ENCODE measurements around the gene CREBBP.

CREBBP gene

DNA sequence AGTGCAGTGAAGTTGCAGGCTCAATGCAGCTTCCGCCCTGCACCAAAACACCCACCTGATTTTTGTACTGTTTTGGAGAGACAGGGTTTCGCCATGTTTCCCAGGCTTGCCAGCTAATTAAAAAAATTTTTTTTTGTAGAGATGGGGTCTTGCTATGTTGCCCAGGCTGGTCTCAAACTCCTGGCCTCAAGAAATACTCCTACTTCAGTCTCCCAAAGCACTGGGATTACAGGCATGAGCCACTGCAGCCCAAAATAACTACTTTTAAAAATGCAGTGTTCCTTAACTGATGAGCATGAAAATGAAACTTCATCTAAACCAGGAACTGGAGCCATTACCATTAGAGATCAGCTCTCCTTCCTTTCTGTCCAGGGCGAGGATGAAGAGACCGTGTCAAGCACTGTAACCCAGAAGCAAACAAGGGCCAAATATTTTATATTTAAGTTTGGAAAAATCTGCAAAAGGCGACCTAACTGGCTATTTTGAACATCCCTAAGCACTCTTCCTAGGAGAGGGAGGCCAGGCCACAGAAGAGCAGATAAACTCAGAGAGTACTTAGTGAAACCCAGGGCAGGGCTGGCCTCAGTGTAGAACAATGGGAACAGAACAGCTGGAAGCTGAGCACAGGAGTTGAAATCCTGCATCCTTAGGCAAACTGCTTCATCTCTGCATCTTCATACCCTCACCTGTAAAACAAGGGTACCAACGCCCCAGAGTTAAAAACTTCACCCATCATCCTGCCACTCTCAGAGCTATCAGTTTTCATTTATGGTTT is 24.0 kb downstream of the CREBBP start:
- DNase-seq (ENCODE audit: low read depth in 2 of 2) = no peak

DNA sequence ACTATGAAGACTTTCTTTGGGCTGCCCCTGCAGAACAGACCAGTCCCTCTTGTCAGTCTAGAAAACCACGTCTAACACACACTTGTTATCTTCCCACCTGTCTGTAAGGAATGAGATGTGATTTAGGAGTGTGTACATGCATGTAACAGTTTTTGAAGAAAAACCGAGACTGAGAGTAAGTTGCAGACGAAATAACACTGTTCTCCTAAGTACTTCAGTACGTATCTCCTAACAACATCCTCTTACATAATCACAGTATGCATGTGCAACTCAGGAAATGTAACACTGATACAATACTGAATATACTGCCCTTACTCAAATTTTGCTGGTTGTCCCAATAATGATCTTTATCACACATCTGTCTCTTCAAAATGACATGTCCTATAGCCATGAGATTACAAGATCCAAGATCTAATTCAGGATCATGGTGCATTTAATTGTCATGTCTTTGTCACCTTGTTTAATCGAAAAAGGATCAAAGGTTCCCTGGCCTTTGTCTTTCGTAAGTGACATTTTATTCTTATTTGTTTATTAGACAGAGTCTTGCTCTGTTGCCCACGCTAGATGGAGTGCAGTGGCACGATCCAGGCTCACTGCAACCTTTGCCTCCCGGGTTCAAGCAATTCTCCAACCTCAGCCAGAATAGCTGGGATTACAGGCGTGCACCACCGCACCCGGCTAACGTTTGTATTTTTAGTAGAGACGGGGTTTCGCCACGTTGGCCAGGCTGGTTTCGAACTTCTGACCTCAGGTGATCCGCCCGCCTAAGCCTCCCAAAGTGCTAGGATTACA is 25.6 kb downstream of the CREBBP start:
- no peak for DNase-seq (ENCODE audit: low read depth in 2 of 2)

DNA sequence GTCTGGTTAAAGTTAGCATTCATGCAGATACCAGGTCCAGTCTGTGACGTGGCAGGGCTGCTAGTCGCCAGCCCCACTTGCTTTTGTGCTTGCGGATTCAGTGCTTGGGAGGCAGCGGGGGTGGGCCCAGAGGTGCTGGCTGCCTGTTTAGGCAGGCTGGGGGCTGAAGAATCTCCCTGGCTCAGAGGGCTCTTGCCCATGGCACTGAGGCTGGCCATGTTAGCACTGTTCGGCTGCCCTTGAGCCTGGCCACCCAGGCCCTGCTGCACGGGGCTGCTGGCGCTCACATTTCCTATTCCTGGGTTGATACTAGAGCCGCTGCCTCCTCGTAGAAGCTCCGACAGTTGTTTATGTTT is 30.0 kb downstream of the CREBBP start:
- DNase-seq (ENCODE audit: low read depth in 2 of 2) = no peak

GRCh38 chr16:3849751-3850543 is 30.6 kb downstream of the CREBBP start:
- DNase-seq (ENCODE audit: low read depth in 2 of 2) = no peak

GRCh38 chr16:3846595-3847091 is 33.9 kb downstream of the CREBBP start:
- DNase-seq (ENCODE audit: low read depth in 2 of 2) = no peak

- DNase-seq (ENCODE audit: low read depth in 2 of 2) = no peak
These were observed 34.4 kb downstream of the CREBBP start for GRCh38 chr16:3846087-3846486.

GRCh38 chr16:3842994-3843393 is 37.5 kb downstream of the CREBBP start:
- no peak for DNase-seq (ENCODE audit: low read depth in 2 of 2)

DNA sequence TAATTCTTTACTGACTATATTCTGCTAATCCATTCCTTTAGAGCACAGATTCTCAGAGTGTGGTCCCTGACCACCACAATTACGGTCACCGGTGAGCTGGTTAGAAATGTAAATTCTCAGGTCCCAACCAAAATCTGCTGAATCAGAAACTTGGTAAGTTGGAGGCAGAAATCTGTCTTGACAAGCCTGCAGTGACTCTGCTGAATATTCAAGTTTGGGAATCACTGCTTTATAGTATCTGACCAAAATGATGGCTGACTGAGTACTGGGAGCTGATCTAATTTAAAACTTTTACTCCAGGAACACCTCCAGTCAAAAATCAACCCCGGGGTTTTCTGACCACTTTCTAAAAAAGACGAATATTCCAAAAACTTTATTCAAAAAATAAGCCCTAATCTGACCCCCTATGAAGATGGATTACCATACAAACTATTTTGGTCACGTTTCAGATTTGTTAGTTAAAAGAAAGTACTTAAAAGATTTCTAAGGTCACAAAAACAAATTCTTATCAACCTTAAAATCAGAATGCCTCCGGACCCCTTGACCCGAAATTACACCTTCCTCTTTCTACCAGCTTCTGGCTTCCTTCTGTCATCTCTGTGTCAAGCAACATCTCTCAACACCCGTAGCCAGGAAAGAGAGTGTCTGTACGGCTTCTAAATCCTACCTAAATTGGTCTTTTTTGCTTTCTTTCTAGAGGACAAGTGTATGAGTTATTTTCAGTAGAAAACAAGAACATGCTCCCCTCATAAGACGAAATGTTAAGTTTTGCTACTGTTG is 38.6 kb downstream of the CREBBP start:
- DNase-seq (ENCODE audit: low read depth in 2 of 2) = no peak

- no peak for DNase-seq (ENCODE audit: low read depth in 2 of 2)
These were observed 40.9 kb downstream of the CREBBP start for GRCh38 chr16:3839402-3840184.

DNA sequence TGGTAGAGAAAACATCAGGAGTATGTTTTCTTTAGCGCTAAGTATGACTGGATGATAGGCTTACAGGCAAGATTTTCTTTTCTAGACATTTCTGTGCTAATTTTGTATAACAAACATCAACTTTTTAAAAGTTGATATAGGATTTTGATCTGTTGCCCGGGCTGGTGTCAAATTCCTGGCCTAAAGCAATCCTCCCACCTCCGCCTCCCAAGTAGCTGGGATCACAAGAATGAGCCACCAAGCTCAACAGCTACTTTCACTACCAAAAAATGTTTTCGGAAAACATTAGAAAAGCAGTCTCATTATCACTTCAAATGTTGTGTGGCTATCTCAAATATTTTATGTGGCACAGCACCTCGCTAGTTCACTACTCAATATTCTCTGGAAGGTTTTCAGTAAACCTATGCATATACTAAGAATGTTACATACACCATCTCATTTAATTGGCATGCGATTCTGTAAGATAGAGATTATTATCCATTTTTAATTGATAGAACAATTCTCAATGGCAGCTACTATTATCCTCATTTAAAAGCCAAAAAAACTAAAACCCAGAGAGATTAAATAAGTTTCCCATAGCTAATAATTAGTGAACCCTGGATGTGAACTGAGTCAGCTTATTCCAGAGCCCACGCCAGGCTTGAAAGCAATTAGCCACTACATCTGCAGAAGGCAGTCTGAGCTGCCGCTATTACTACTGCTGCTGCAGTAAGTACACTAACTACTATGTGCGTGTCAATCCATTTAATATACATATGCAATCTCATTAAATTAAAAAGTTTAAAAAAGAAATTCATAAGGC is 41.7 kb downstream of the CREBBP start:
- no peak for DNase-seq (ENCODE audit: low read depth in 2 of 2)

DNA sequence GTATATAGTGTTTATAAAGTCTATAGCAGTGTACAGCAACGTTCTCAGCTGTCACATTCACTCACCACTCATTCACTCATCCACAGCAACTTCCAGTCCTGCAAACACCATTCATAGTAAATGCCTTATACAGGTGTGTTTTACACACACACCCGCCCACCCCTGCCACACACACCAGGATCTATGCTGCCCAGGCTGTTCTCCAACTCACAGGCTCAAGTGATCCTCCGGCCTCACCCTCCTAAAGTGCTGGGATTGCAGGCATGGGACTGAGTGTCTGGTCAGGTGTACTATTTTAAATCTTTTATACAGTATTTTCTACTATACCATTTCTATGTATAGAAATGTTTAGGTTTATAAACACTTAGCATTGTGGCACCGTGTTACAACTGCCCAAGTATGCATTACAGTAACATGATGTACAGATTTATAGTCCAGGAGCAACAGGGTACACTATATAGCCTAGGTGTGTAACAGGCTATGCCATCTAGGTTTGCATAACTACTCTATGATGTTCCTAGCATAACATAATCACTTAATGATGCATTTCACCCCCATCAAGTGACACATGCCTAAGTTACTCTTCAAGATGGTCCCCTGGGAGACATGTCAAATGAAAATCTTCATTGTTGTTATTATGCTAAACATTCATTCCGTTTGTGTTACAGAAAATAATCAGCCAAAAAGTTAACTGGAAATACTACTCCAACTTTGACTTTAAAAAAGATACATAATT is 42.5 kb downstream of the CREBBP start:
- DNase-seq (ENCODE audit: low read depth in 2 of 2) = no peak

DNA sequence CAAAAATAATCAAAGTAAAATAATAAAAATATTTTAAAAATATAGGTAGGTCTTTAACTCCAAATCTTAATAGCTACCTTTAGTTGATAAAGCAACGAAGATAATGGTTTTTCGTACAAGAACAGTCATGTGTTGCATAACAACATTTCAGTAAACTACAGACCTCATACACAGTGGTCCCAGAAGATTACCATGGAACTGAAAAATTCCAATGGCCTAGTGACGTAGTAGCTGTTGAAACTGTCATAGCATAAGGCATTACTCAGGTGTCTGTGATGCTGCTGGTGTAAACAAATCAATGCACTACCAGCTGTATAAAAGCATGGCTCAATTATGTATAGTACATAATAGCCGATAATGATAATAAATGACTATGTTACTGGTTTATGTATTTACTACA is 43.9 kb downstream of the CREBBP start:
- no peak for DNase-seq (ENCODE audit: low read depth in 2 of 2)

DNA sequence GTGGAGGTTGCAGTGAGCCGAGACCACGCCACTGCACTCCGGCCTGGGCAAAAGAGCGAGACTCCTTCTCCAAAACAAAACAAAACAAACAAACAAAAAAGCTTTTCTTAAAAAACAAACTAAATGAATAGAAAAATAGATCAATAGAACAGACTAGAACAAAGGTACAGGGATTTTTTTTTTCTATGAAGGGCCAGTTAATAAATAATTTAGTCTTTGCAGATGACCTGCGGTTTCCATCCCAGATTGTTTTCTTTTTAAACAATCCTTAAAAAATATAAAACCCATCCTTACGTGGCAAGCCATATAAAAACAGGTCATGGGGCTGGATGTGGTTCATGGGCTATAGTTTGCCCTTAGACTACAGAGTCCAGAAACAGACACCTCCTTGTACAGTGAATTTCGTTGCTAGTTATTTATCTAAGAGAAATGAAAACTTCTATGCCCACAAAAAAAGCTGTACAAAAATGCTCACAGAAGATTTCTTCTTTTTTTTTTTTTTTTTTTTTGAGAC is 45.4 kb downstream of the CREBBP start:
- DNase-seq (ENCODE audit: low read depth in 2 of 2) = no peak

DNA sequence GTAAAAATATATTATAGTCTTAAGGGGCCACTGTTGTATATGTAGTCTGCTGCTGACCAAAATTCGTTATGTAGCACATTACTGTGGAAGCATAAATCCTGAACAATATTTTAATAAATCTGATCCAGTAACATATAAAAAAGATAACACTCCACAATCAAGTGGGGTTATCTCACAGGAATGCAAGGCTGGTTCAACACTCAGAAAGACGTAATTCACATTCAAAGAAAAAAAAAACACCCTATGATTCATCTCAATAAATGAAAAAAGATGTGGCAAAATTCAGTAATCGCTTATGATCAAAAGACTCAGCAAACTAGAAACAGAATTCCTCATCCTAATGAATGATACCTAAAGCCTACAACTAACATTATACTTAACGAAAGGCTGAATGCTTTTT is 47.8 kb downstream of the CREBBP start:
- DNase-seq (ENCODE audit: low read depth in 2 of 2) = no peak

DNA sequence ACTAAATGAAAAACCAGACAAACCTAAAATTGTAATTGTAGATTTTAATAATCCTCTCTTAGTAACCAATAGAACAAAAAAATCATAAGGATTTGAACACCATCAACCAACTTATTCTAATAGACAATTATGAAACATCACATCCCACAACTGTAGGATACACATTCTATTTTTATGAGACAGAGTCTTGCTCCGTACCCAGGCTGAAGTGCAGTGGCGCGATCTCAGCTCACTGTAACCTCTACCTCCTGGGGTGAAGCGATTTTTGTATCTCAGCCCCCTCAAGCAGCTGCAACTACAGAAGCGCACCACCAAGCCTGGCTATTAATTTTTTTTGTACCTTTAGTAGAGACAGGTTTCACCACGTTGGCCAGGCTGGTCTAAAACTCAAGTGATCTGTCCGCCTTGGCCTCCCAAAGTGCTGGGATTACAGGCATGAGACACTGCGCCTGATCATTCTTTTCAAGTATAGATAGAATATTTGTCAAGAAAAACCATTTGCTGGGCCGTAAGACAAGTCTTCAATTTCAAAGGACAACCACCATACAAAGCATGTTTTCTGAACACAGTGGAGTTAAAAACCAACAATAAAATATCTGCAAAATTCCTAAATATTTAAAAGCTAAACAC is 49.8 kb downstream of the CREBBP start:
- no peak for DNase-seq (ENCODE audit: low read depth in 2 of 2)

GRCh38 chr16:3829631-3830536 is 50.6 kb downstream of the CREBBP start:
- DNase-seq (ENCODE audit: low read depth in 2 of 2) = no peak

DNA sequence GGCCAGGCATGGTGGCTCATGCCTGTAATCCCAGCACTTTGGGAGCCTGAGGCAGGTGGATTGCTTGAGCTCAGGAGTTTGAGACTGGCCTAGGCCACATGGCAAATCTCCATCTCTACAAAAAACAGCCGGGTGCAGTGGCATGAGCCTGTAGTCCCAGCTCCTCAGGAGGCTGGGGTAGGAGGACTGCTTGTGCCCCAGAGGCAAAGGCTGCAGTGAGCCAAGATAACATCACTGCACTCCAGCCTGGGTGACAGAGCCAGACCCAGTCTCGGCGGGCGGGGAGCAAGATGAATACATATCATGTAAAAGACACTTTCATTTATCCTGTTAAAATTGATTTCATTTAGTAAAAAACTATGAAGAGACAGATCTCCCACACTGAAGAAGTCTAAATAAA is 54.6 kb downstream of the CREBBP start:
- no peak for DNase-seq (ENCODE audit: low read depth in 2 of 2)

All from stimulated activated CD8-positive, alpha-beta memory T cell treated with anti-CD3 and anti-CD28 coated beads, Interleukin-2, amount 100 ng/mL, for 1 hour (primary cell).